GM19452 (cell line): ENCODE measurements around the gene CAMSAP2.

Experiments
- ATAC-seq: cut with Tn5 transposase; IDR thresholded peaks from one replicate; pipeline ENCODE4 v1.9.1; 2021; ENCODE audit not compliant: unreplicated experiment

CAMSAP2 gene

DNA sequence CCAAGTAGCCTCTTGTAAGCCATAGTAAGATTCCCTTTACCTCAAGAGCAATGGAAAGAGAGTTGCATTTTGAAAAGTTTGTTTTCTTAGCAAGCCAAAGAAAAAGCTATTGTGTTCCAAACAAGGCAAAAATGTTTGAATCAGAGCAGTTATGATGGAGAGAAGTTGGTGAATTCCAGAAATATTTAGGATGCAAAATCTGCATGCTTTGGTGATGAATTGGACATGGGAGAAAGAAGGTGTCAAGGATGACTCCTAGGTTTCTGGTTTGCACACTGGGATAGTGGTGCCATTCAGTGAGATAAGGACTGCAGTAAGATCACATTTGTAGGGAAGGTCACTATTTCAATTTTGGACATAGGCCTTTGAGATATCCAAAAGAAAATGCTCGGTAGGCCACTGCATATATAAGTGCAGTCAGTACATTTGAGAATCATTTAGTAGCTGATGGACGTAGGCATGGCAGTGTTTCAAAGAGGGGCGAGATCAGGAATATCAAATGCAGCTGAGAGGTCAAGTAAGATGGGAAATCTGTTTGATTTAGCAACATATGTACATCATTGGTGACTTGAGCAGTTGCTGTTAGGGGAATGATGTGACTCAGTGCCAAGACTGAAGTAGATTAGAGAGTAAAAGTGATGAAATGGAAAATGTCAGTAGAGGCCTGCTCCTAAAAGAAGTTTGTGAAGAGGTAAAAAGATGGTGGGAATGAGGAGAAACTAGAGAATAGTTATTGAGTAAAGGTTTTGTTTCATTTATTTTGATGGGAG lies 100.2 kb downstream of the CAMSAP2 start:
- ATAC-seq: no peak

DNA sequence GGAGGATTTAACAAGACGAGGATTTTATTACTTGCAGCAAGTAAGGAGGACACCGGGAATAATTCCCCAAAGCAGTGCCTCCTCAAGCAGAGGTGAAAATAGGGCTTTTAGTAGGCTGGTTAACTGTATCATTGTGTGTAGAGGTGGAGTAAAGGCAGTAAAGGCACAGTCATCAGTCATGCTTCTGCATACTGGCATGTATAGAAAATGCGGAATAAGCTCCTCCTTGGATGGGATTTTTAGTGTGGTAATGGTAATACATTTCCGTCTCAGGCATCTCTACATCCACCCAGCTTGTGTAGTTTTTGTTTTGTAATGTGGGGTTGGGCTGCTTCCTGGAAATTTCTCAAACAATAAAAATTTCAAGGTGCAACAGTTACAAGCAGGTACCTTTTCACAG lies 106.7 kb downstream of the CAMSAP2 start:
- ATAC-seq: no peak

DNA sequence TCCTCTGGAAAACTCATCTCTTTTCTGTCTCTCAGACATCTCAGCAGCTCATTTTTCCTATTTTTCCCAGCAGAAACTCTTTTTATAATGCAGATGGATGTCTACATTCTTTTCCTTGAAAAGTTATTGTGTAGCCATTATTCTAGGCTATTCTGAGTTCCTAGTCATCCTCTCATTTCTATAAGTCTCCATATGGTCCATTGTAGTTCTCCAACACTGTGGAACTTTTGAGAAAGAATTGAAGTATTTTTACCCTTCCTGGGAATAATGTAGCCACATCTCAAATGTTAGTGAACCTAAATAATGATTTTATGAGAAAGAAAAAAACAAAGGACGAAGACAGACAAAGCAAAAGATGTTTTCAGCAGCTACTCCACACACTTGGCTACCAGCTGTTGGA lies 107.7 kb downstream of the CAMSAP2 start:
- ATAC-seq: no peak

DNA sequence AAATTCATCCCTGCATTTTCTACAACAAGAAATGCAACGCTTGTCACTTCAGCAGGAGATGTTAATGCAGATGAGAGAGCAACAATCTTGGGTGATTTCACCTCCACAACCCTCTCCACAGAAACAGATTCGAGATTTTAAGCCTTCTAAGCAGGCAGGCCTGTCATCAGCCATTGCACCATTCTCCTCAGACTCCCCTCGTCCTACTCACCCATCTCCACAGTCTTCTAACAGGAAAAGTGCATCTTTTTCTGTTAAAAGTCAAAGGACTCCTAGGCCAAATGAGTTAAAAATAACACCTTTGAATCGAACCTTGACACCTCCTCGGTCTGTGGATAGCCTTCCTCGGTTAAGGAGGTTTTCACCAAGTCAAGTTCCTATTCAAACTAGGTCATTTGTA lies 110.7 kb downstream of the CAMSAP2 start:
- ATAC-seq: no peak

DNA sequence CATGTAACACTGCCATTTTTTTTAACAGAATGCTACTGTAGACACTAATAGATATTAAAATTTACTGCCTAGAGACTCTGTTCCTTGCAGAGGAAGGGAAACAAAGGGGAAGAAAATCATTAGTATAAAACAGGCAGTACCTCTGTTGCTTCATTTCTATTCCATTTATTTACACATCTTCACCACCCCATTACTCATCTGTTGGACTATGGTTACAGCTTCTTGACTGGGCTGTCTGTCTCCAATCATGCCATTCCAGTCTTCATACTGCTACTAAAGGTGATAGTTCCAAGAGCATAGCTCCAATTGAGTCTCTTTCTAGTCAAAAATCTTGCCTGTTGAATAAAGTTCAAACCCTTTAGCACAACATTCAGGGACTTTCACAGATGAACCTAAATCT lies 111.9 kb downstream of the CAMSAP2 start:
- ATAC-seq: no peak

DNA sequence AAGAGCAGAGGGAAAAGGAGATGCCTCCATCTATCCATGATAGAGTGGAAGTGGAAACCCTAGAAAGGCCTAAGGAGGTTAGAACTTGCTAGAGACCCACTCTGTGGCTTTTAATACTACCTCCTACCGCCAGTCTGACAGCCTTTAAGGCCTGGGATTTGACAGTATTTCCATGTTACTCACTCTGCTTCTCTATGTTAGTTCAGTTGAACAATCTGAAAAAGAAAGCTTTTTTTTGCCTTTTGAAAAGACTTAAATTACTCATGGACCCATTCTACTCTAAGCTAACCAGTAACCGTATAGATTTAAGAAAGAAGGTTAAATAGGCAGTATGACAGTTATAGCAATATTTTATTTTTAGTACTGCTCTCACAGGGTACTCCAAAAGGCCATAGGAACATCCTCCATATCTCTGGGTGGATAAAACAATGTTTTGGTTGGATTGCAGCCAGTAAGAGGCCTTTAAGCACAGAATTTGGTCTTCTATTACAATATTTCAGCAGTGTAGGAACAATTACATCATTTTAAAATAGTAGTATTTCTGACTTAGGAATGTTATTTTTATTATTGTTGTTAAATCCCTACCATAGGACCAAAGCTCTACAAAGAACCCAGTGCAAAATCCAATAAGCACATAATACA lies 118.1 kb downstream of the CAMSAP2 start:
- no peak for ATAC-seq

DNA sequence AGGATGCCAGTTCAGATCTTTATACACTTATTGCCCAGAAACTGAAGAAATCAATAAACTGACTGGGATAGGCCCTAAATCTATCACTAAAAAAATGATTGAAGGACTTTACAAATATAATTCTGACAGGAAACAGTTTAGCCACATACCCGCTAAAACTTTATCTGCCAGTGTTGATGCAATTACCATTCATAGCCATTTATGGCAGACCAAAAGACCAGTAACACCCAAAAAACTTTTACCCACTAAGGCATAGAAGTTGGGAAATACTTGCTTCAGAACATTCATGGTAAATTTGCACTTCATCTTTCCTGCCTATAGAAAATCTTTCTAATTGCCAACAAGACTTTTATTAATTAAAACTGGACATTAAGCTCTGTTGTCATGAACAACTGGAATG lies 119.1 kb downstream of the CAMSAP2 start:
- no peak for ATAC-seq

DNA sequence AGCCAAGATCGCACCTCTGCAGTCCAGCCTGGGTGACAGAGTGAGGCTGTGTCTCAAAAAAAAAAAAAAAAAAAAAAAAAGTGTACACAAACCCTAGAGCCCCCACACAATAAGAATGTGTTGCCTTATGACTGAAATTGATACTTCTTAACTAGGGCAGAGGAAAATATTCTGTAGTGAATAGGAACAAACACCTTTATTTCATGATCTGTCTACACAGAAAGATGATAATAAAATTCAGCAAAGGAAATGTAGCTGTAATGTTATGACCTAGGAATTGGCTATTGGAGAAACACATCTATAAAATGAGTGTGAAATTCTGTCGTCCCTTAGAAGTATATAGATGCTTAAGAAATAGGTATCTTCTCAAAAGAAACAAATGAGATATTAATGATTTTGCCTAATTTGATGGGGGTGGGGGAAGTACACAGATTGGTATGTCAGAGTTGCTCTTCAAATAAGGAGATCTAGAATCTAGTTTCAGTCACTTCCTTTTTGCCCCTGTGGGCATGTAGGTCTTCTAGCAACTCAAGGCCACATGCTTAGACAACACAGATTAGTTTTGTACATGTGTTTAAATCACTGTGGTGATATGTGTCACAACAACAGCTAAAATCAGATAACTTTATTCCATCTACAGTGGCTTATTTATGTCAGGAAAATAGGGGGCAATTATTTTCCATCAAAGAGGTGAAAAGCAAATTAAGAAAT lies 123.4 kb downstream of the CAMSAP2 start:
- no peak for ATAC-seq

DNA sequence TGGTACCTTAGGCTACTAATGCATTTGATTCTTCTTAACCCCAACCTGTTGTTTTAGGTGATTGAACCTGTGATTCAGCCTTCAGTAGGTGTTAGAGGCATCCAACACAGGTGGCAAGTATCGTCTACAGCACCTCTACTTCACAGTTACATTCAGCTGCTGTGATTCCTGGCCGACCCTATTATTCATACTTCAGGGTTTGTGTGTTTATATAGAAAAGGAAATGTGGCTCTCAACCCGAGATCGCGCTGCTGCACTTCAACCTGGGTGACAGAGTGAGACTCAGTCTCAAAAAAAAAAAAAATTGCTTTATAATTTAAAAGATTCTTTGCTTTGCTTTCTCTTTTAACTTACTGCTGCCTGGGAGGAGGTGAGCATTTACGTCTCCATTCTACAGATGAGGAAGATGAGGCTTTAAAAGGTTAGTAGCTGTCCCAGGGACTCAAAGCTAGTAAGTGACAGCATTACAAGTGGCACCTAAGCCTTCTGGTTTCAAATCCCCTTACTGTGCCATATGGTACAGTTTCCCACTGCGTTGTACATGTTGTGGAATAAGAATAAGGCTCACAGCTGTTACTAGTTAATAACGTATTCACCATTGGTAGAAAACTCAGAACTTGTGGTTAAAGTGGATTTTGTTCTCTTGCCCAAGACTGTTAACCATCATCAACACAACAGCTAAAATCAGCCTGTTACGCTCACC lies 124.2 kb downstream of the CAMSAP2 start:
- peak; percentile 24 for ATAC-seq

DNA sequence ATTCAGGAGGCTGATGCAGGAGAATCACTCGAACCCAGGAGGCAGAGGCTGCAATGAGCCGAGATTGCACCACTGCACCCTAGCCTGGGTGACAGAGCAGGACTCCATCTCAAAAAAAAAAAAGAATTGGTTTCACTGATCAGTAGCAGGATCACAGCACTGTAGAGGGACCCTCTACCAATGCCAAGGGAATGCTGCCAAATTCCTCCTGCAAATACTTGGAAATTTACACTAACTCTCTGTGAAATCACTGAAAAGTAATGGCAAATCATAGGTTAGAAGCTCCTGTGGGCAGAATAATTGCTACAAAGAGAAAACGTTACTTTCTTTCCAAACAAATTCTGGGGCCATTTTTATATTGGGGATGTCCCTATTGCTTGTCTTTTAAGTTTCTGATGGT lies 127.4 kb downstream of the CAMSAP2 start:
- ATAC-seq: no peak

DNA sequence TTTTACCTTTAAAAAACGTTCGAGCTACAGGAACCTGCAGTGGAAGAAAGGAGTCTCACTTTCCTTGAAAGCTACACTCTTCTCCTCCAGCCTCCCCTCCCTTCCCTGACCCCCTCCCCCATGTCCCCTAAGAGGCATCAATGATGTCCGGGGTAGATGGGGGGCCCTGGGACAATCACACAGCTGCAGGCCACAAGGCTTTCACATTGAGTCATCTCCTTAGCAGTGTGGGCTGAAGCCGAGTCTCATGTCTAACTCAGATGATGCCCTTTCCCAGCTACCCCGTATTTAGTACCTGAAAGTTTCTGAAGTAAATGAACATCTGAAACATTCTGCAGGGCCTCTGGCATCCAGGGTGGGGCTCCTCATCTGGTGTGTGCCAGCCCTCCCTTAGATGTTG lies 127.8 kb downstream of the CAMSAP2 start:
- ATAC-seq: peak; percentile 79

DNA sequence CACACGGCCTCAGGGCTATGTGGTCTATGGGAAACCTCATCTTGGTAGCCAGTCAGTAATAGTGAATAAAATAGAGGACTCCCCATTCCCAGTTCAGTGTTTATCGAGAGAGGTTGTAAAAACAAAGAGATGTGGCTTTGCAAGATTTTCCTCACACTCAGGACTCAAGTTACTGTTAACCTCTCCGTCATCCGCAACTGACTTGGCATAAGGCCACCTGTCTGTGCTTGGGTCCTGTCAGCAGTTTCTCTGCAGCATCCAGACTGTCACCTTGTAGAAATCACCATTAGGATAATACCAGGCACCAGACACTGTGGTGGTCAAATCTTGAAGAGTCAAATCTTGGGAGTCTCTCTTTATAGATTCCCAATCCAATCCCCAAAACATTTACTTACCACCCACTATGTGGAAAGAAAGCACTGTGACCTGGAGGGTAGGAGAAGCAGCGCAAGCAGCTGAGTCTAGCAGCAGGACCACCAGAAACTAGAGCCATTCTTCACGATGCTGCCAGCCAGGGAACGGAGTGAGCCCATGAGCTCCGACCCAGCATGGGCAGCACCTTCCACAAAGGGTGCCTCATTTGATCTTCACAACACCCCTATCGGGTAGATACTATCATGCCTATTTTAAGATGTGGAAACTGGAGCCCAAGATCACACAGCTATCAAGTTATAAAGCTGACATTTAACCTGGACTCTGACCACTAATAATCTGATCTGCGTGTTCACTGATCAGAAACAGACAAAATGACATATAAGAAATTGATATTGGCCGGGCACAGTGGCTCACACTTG lies 128.5 kb downstream of the CAMSAP2 start:
- no peak for ATAC-seq

DNA sequence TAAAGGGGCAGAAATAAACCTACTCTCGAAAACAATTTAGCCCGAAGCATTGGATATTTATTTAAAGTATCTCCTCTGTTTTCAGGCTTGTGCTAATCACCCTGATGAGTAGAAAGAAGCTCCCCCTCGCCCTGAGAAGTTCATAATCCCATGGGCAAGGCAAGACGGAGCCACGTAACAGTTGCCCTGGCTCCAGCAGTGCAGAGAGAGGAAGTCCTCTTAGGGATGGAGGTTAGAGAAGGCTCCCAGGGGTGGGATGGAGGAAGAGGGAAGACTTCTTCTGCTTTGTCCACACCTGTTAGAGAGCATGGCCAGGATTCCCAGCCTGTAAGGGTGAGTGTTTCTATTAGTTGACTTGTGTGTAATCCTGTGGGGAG lies 130.7 kb downstream of the CAMSAP2 start:
- no peak for ATAC-seq

DNA sequence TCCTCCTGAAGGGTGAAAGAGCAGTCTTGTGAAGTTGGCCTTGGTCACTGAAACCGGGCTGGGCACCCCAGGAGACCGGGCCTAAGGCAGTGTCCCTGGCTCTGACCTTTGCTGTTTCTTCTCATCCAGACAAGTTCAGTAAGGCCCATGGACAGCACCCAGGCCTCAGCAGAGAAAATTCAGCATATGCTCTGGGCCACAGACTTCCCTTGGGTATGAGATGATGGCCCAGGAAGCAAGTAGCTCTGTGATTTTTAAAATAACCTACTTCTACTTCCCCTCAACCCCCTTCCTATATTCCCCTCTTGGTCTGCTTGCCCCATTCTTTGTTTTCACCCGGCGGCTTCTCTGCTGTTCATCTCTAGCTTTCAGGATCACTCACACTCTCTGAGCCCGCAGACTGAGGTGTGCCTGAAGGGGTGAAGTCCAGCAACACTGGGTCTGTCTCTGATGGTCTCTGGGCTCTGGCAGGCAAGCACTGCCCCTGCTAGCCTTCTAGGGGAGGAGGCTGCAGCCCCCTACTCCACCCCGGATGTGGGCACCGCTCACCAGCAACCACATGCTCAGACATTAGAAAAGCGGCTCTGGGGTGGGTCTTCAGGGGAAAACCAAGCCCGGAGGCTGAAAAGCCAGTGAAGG lies 131.2 kb downstream of the CAMSAP2 start:
- ATAC-seq: peak; percentile 42

DNA sequence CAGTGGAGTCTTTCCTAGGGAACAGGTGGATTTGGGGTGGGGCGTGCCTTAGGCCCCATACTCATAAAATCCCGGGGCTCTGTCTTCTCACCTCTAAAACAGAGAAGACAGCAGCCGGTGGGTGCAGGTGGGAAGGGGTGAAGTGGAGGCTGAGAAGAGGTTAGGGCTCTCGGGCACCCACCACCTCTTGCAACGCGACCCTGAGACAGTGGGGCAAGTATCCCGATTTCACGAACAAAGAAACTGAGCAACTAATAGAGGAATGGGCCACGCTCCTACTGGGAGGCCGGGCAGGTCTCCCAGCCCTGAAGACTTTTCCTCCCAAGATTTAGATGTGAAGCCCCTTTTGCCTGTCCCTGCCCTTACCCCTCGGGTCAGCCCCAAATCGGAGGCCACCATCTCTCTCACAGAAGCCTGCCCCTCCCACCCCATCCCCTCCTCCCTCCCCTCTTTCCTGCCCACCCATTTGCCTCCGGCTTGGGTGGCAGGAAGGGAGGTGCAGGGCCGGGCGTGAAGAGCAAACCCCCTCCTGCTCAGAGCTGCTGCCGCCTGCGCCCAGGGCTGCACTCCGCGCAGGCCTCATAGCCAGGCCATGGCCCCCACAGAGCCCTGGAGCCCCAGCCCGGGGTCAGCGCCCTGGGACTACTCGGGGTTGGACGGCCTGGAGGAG lies 133.9 kb downstream of the CAMSAP2 start, which contains the start of gene GPR25:
GPR25 (plus strand) TSS at position 536 of the 670 bp plus-strand sequence; CDS start at position 593, 57 bp downstream.
- ATAC-seq: no peak

DNA sequence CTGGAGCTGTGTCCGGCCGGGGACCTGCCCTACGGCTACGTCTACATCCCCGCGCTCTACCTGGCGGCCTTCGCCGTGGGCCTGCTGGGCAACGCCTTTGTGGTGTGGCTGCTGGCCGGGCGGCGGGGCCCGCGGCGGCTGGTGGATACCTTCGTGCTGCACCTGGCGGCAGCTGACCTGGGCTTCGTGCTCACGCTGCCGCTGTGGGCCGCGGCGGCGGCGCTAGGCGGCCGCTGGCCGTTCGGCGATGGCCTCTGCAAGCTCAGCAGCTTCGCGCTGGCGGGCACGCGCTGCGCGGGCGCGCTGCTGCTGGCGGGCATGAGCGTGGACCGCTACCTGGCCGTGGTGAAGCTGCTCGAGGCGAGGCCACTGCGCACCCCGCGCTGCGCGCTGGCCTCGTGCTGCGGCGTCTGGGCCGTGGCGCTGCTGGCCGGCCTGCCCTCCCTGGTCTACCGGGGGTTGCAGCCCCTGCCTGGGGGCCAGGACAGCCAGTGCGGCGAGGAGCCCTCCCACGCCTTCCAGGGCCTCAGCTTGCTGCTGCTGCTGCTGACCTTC lies 134.5 kb downstream of the CAMSAP2 start:
- no peak for ATAC-seq

DNA sequence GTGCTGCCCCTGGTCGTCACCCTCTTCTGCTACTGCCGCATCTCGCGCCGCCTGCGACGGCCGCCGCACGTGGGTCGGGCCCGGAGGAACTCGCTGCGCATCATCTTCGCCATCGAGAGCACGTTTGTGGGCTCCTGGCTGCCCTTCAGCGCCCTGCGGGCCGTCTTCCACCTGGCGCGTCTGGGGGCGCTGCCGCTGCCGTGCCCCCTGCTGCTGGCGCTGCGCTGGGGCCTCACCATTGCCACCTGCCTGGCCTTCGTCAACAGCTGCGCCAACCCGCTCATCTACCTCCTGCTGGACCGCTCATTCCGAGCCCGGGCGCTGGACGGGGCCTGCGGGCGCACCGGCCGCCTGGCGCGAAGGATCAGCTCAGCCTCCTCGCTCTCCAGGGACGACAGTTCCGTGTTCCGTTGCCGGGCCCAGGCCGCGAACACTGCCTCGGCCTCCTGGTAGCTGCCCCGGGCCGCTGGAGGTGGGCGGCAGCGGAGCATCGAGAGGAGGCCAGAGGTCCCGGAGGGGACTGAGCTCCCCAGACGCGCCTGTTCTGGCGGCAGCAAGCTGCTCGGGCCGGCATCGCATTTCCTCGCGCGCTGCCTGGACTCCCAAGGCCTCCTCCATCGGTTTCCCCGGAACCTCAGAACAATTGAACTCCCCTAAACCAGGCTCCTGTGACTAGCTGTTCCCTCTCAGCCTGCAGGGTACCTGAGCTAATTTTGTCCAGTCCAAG lies 135.1 kb downstream of the CAMSAP2 start:
- ATAC-seq: no peak

DNA sequence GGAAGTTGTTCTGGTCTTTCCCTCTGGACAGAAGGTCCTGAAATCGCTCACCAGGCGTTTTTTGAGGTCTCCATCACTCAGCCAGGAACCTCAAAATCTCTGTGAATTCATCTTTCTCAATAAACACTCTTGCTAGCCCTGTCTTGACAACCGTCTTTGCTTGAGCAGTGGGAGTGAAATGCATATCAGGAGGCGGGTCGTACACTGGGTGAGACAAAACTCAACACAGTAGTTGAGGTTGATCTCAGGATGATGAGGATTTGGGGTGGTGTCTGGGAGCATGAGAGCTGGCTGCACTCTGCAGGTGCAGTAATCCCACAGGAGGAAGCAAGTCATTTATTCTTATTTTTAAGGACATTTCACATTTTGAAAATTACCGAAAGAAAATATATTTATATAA lies 136.0 kb downstream of the CAMSAP2 start:
- no peak for ATAC-seq

DNA sequence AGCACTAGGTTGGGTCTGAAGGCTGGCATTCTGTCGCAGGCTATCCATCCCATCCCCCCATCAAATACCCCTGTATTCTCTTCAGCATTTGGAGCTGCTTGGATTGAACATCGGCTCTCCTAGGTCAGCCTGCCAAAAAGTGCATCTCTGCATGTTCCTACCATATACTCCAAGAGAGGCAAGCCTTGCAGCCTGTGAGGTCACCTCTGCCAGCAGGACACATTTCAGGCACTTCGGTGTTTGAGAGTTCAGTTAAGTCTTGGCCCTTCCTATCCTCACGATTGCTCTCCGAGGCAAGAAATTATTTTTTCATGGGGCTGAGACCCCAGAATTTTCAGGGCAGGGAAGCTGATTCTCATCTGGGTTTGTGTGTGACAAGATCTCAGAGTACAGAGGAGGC lies 136.7 kb downstream of the CAMSAP2 start:
- ATAC-seq: no peak
